HFF-Myc (cell line): ENCODE results near the gene CCL28.

Experiments
- DNase-seq: peaks from one replicate; pipeline ENCODE4 v3.0.0-alpha.2; 2011; ENCODE audit warnings: low read depth; ENCODE audit errors: extremely low read depth
- H3K4me3 ChIP-seq: replicated peaks from 2 replicates; pipeline ENCODE4 v1.5.1; 2011; ENCODE audit warnings: low read depth, mild to moderate bottlenecking, control low read depth, low read length
- CTCF ChIP-seq: IDR thresholded peaks from 2 replicates; pipeline ENCODE4 v1.5.1; 2012; ENCODE audit warnings: mild to moderate bottlenecking, low read depth, low read length, control low read depth; ENCODE audit errors: missing control alignments

CCL28 gene

GRCh38 chr5:43420241-43420640 is 8.1 kb upstream of the CCL28 start:
- no peak overlapping the region for H3K4me3 ChIP-seq
- no peak for TF ChIP-seq CTCF
- DNase-seq = no peak

- TF ChIP-seq CTCF = no peak
- no peak overlapping the region for H3K4me3 ChIP-seq
- DNase-seq = no peak
These were observed 6.4 kb upstream of the CCL28 start for GRCh38 chr5:43418561-43418960.

GRCh38 chr5:43416803-43417394 is 4.7 kb upstream of the CCL28 start:
- DNase-seq = no peak
- no peak overlapping the region for H3K4me3 ChIP-seq
- no peak for TF ChIP-seq CTCF

GRCh38 chr5:43415935-43416802 is 4.0 kb upstream of the CCL28 start:
- no peak overlapping the region for H3K4me3 ChIP-seq
- TF ChIP-seq CTCF = no peak
- DNase-seq = no peak

GRCh38 chr5:43413966-43414365 is 1.8 kb upstream of the CCL28 start:
- no peak for TF ChIP-seq CTCF
- H3K4me3 ChIP-seq = no peak overlapping the region
- DNase-seq = no peak

- DNase-seq = no peak
- no peak for TF ChIP-seq CTCF
- no peak overlapping the region for H3K4me3 ChIP-seq
These were observed 453 bp upstream of the CCL28 start for GRCh38 chr5:43412644-43413043.
